Liver (tissue), 9 donors: ENCODE data around the gene DDX42. TPM values are rescaled to one million over a fixed set of nuclear protein-coding genes. Genes with fewer than 3 reads are reported as not detected.

Experiments used
- DNase-seq: peaks from one replicate; pipeline ENCODE4 v3.0.0-alpha.2; 2017; ENCODE audit warnings: low spot score
- H3K27ac ChIP-seq, 2 donors: one replicate each; pipeline ENCODE4 v1.7.0; 2013; ENCODE audit warnings: inconsistent platforms in 2 of 2, low read length in 2 of 2, control low read depth in 1 of 2, low read depth in 1 of 2, mild to moderate bottlenecking in 1 of 2
- H3K27me3 ChIP-seq, 4 donors: one replicate each; pipeline versions ENCODE4 v1.6.1 to v1.7.0; 2013; ENCODE audit warnings: low read length in 3 of 4, inconsistent platforms in 1 of 4, mild to moderate bottlenecking in 1 of 4, moderate library complexity in 1 of 4; ENCODE audit not compliant: control insufficient read depth in 4 of 4, insufficient read depth in 4 of 4
- H3K36me3 ChIP-seq, 4 donors: one replicate each; pipeline versions ENCODE4 v1.6.1 to v1.7.0; 2013; ENCODE audit warnings: low read length in 3 of 4, mild to moderate bottlenecking in 3 of 4, low read depth in 1 of 4, moderate library complexity in 1 of 4; ENCODE audit not compliant: control insufficient read depth in 4 of 4, insufficient read depth in 3 of 4
- H3K4me1 ChIP-seq, 4 donors: one replicate each; pipeline versions ENCODE4 v1.6.1 to v1.7.0; 2013; ENCODE audit warnings: low read length in 3 of 4, mild to moderate bottlenecking in 3 of 4, moderate library complexity in 1 of 4; ENCODE audit not compliant: control insufficient read depth in 4 of 4, insufficient read depth in 4 of 4
- H3K4me3 ChIP-seq, 3 donors: one replicate each; pipeline versions ENCODE4 v1.6.1 to v1.7.0; 2013; ENCODE audit warnings: low read length in 3 of 3, control low read depth in 1 of 3, low read depth in 1 of 3, mild to moderate bottlenecking in 1 of 3
- H3K9ac ChIP-seq, 2 donors: one replicate each; pipeline ENCODE4 v1.7.0; 2013; ENCODE audit warnings: low read length in 2 of 2, mild to moderate bottlenecking in 2 of 2, moderate library complexity in 2 of 2, control low read depth in 1 of 2, low read depth in 1 of 2
- H3K9me3 ChIP-seq, 4 donors: one replicate each; pipeline versions ENCODE4 v1.6.1 to v1.7.0; 2013; ENCODE audit warnings: low read length in 3 of 4; ENCODE audit not compliant: control insufficient read depth in 4 of 4
- EGR1 ChIP-seq, 2 donors: IDR thresholded peaks; 2 replicates each; pipeline ENCODE4 v1.6.1; 2016 to 2018; ENCODE audit warnings: antibody characterized with exemption in 2 of 2, low read depth in 2 of 2
- FOXA1 ChIP-seq: IDR thresholded peaks from 2 replicates; pipeline ENCODE4 v1.6.1; 2016; ENCODE audit warnings: antibody characterized with exemption
- FOXA2 ChIP-seq: IDR thresholded peaks from 2 replicates; pipeline ENCODE4 v1.6.1; 2016; ENCODE audit warnings: antibody characterized with exemption
- GABPA ChIP-seq, 2 donors: IDR thresholded peaks in 1 of 2; conservative IDR thresholded peaks in 1 of 2; 2 replicates each; pipeline ENCODE4 v1.6.1; 2016; ENCODE audit warnings: antibody characterized with exemption in 2 of 2, mild to moderate bottlenecking in 1 of 2, moderate library complexity in 1 of 2
- HNF4G ChIP-seq: IDR thresholded peaks from 2 replicates; pipeline ENCODE4 v1.6.1; 2016; ENCODE audit warnings: antibody characterized with exemption
- JUND ChIP-seq, 2 donors: IDR thresholded peaks; 2 replicates each; pipeline ENCODE4 v1.6.1; 2016; ENCODE audit warnings: antibody characterized with exemption in 2 of 2
- NR2F2 ChIP-seq: IDR thresholded peaks from 2 replicates; pipeline ENCODE4 v1.6.1; 2016; ENCODE audit warnings: antibody characterized with exemption
- RAD21 ChIP-seq, 2 donors: IDR thresholded peaks; 2 replicates each; pipeline ENCODE4 v1.6.1; 2016; ENCODE audit warnings: antibody characterized with exemption in 2 of 2, mild to moderate bottlenecking in 2 of 2
- RXRA ChIP-seq, 2 donors: IDR thresholded peaks; 2 replicates each; pipeline ENCODE4 v1.6.1; 2017 to 2018; ENCODE audit warnings: antibody characterized with exemption in 2 of 2, mild to moderate bottlenecking in 1 of 2
- TAF1 ChIP-seq: conservative IDR thresholded peaks from 2 replicates; pipeline ENCODE4 v1.6.1; 2016; ENCODE audit warnings: antibody characterized with exemption, mild to moderate bottlenecking
- YY1 ChIP-seq: IDR thresholded peaks from 2 replicates; pipeline ENCODE4 v1.6.1; 2016; ENCODE audit warnings: antibody characterized with exemption, mild to moderate bottlenecking
- WGBS: extraction: QIAGEN DNeasy Blood & Tissue Kit; methylation state at CpG from one replicate; pipeline ENCODE4 v1.1.7; 2013; 5-methylcytosine and 5-hydroxymethylcytosine counted together
- polyA plus RNA-seq, 2 donors: library from polyadenylated mRNA; stranded (reverse) in 1 of 2; unstranded in 1 of 2; fragments of 200-250 nt in 1 of 2; fragments of >200 nt in 1 of 2; fragmentation: Nextera tagmentation in 1 of 2; extraction: Ambion mirVana in 1 of 2; gene quantifications; one replicate each; pipeline versions ENCODE4 v1.2.1 to v1.2.3, GENCODE V29; 2013 to 2015
- total RNA-seq, 2 donors: library from RNA; depleted of rRNA; stranded (reverse); fragments of >200 nt; gene quantifications; one replicate each; pipeline ENCODE4 v1.2.3, GENCODE V29; 2014
- TF ChIP-seq, protein P1 (sequence below): IDR thresholded peaks from 2 replicates; pipeline ENCODE4 v1.6.1; 2016; ENCODE audit warnings: antibody characterized with exemption
- TF ChIP-seq, protein P2 (sequence below): fragments of 150-350 bp; IDR thresholded peaks from 2 replicates; pipeline ENCODE4 v1.5.1; 2017; ENCODE audit warnings: improper control_type of control experiment, low read depth, low read length; ENCODE audit not compliant: missing input control
- TF ChIP-seq, protein P3 (sequence below): IDR thresholded peaks from 2 replicates; pipeline ENCODE4 v1.6.1; 2016; ENCODE audit warnings: antibody characterized with exemption
- TF ChIP-seq, protein P4 (sequence below): IDR thresholded peaks from 2 replicates; pipeline ENCODE4 v1.6.1; 2016; ENCODE audit warnings: antibody characterized with exemption, mild to moderate bottlenecking
- TF ChIP-seq, protein P5 (sequence below): IDR thresholded peaks from 2 replicates; pipeline ENCODE4 v1.6.1; 2016; ENCODE audit warnings: antibody characterized with exemption
- donor health status: healthy.
- donor health status: healthy.
- donor health status: healthy.
- donor health status: healthy.
- donor health status: healthy.

DDX42 gene
- total and polyA plus RNA-seq, 4 donors = 15.0 to 64.2 (median 29.9) TPM

DNA sequence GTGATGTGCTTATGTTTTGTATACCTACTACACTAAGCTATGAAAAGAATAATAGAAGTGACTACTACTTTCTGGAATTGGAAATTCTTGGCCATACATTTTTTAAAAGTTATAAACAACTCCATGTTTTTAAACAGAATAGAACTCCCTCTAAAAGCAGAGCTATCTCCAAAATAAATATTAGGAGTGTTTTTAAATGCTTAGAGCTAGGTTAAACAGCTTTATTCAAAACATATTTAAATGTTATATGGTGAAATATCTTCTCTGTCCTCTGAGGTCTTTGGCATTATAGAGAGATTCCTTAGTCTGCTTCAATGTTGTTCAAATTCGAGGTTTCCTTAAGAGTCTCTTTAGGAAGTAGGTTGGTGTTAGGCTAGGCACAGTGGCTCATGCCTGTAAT, 30.4 kb downstream of the DDX42 start:
- TF ChIP-seq TAF1 (no peak), RXRA (IDR thresholded peaks at IDR 0.05) (no peak), GABPA (IDR thresholded peaks at IDR 0.05 in 1 of 2, conservative IDR thresholded peaks at IDR 0.05 in 1 of 2) (no peak), RAD21 (IDR thresholded peaks at IDR 0.05) (no peak)
- Histone ChIP-seq H3K27me3 (no peaks in the 10 kb centered on the region), H3K9ac (no peak overlapping the region), H3K4me3 (no peak overlapping the region), H3K9me3 (no peaks in the 10 kb centered on the region), H3K27ac (no peak overlapping the region), H3K36me3 (peaks cover 10 to 77% (median 55%) of the 10 kb centered on the region in 4 donors), H3K4me1 (no peaks in the 10 kb centered on the region)
- whole genome bisulfite sequencing = 97% methylated on average over 1 of the region's 1 CpG
- DNase-seq = no peak

DNA sequence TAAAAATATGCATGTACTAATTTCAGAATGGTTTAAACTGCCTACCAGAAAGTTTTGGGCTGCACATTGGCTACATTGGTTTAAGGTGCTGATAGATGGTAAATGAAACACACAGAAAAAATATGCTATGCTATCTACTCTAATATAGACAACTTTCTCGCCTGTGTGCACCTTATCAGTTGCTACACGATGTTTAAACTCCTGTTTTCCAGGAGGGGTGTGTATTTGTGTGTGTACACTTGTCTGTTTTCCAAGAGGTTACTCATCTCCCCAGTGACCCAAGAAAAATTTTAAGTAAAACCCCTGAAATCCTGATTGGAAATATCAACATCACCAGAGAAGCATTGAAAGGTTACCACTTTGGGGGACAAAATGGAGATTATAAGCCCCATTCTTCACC, 31.6 kb downstream of the DDX42 start:
- no peaks in the 10 kb centered on the region for H3K27me3 ChIP-seq
- H3K27ac ChIP-seq = no peak overlapping the region
- WGBS = 68% methylated on average over 2 of the region's 2 CpGs
- DNase-seq = no peak
- H3K4me3 ChIP-seq = no peak overlapping the region
- H3K9me3 ChIP-seq = no peaks in the 10 kb centered on the region
- peaks cover 15 to 75% (median 59%) of the 10 kb centered on the region in 4 donors for H3K36me3 ChIP-seq
- H3K9ac ChIP-seq = no peak overlapping the region
- TF ChIP-seq RXRA (IDR thresholded peaks at IDR 0.05) (no peak), EGR1 (IDR thresholded peaks at IDR 0.05; ENCODE audit: low read depth in 2 of 2) (no peak), HNF4G (no peak)
- H3K4me1 ChIP-seq = no peaks in the 10 kb centered on the region

DNA sequence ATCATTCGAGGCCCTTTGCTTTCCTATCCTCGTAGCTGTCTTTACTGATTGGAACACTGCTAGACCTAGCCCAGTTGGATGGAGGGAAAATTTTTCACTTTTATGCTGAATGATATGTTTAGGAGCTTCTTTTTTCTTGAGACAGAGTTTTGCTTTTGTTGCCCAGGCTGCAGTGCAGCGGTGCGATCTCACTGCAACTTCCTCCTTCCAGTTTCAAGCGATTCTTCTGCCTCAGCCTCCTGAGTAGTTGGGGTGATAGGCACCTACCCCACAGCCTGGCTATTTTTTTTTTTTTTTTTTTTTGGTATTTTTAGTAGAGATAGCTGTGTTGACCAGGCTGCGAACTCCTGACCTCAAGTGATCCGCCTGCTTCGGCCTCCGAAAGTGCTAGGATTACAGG, 36.0 kb downstream of the DDX42 start:
- WGBS = 82% methylated on average over 9 of the region's 9 CpGs
- H3K27ac ChIP-seq = no peak overlapping the region

More for the DNA sequence above, 36.0 kb downstream of the DDX42 start:
- Histone ChIP-seq H3K36me3 (peaks cover 23 to 84% (median 76%) of the 10 kb centered on the region in 4 donors), H3K27me3 (no peaks in the 10 kb centered on the region), H3K4me3 (no peak overlapping the region), H3K9ac (no peak overlapping the region), H3K9me3 (no peaks in the 10 kb centered on the region), H3K4me1 (no peaks in the 10 kb centered on the region)
- TF ChIP-seq YY1 (no peak), RXRA (IDR thresholded peaks at IDR 0.05) (no peak), RAD21 (IDR thresholded peaks at IDR 0.05) (no peak), FOXA1 (no peak), NR2F2 (no peak), JUND (IDR thresholded peaks at IDR 0.05) (no peak), HNF4G (no peak), FOXA2 (no peak), EGR1 (IDR thresholded peaks at IDR 0.05; ENCODE audit: low read depth in 2 of 2) (no peak), TAF1 (no peak)
- TF ChIP-seq, protein P1, sequence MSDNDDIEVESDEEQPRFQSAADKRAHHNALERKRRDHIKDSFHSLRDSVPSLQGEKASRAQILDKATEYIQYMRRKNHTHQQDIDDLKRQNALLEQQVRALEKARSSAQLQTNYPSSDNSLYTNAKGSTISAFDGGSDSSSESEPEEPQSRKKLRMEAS = no peak
- TF ChIP-seq, protein P2, sequence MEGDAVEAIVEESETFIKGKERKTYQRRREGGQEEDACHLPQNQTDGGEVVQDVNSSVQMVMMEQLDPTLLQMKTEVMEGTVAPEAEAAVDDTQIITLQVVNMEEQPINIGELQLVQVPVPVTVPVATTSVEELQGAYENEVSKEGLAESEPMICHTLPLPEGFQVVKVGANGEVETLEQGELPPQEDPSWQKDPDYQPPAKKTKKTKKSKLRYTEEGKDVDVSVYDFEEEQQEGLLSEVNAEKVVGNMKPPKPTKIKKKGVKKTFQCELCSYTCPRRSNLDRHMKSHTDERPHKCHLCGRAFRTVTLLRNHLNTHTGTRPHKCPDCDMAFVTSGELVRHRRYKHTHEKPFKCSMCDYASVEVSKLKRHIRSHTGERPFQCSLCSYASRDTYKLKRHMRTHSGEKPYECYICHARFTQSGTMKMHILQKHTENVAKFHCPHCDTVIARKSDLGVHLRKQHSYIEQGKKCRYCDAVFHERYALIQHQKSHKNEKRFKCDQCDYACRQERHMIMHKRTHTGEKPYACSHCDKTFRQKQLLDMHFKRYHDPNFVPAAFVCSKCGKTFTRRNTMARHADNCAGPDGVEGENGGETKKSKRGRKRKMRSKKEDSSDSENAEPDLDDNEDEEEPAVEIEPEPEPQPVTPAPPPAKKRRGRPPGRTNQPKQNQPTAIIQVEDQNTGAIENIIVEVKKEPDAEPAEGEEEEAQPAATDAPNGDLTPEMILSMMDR = no peak
- TF ChIP-seq, protein P3, sequence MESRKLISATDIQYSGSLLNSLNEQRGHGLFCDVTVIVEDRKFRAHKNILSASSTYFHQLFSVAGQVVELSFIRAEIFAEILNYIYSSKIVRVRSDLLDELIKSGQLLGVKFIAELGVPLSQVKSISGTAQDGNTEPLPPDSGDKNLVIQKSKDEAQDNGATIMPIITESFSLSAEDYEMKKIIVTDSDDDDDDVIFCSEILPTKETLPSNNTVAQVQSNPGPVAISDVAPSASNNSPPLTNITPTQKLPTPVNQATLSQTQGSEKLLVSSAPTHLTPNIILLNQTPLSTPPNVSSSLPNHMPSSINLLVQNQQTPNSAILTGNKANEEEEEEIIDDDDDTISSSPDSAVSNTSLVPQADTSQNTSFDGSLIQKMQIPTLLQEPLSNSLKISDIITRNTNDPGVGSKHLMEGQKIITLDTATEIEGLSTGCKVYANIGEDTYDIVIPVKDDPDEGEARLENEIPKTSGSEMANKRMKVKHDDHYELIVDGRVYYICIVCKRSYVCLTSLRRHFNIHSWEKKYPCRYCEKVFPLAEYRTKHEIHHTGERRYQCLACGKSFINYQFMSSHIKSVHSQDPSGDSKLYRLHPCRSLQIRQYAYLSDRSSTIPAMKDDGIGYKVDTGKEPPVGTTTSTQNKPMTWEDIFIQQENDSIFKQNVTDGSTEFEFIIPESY = no peak
- TF ChIP-seq, protein P4, sequence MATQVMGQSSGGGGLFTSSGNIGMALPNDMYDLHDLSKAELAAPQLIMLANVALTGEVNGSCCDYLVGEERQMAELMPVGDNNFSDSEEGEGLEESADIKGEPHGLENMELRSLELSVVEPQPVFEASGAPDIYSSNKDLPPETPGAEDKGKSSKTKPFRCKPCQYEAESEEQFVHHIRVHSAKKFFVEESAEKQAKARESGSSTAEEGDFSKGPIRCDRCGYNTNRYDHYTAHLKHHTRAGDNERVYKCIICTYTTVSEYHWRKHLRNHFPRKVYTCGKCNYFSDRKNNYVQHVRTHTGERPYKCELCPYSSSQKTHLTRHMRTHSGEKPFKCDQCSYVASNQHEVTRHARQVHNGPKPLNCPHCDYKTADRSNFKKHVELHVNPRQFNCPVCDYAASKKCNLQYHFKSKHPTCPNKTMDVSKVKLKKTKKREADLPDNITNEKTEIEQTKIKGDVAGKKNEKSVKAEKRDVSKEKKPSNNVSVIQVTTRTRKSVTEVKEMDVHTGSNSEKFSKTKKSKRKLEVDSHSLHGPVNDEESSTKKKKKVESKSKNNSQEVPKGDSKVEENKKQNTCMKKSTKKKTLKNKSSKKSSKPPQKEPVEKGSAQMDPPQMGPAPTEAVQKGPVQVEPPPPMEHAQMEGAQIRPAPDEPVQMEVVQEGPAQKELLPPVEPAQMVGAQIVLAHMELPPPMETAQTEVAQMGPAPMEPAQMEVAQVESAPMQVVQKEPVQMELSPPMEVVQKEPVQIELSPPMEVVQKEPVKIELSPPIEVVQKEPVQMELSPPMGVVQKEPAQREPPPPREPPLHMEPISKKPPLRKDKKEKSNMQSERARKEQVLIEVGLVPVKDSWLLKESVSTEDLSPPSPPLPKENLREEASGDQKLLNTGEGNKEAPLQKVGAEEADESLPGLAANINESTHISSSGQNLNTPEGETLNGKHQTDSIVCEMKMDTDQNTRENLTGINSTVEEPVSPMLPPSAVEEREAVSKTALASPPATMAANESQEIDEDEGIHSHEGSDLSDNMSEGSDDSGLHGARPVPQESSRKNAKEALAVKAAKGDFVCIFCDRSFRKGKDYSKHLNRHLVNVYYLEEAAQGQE = no peak
- TF ChIP-seq, protein P5, sequence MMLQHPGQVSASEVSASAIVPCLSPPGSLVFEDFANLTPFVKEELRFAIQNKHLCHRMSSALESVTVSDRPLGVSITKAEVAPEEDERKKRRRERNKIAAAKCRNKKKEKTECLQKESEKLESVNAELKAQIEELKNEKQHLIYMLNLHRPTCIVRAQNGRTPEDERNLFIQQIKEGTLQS = no peak
- DNase-seq = no peak
